Pulmonary artery endothelial cell (primary cell): ENCODE data around the gene VWC2L. TPM values are rescaled to one million over a fixed set of nuclear protein-coding genes. Genes with fewer than 3 reads are reported as not detected.

ENCODE experiments used
- DNase-seq: peaks from one replicate; pipeline ENCODE4 v3.0.0-alpha.2; 2011; ENCODE audit warnings: low read depth, low spot score
- total RNA-seq: library from RNA; depleted of rRNA; stranded (reverse); fragments of >200 nt; gene quantifications from 2 replicates; pipeline ENCODE4 v1.2.3, GENCODE V29; 2014

The VWC2L gene
- total RNA-seq, 1 donor from 2014 or later = not detected

DNA sequence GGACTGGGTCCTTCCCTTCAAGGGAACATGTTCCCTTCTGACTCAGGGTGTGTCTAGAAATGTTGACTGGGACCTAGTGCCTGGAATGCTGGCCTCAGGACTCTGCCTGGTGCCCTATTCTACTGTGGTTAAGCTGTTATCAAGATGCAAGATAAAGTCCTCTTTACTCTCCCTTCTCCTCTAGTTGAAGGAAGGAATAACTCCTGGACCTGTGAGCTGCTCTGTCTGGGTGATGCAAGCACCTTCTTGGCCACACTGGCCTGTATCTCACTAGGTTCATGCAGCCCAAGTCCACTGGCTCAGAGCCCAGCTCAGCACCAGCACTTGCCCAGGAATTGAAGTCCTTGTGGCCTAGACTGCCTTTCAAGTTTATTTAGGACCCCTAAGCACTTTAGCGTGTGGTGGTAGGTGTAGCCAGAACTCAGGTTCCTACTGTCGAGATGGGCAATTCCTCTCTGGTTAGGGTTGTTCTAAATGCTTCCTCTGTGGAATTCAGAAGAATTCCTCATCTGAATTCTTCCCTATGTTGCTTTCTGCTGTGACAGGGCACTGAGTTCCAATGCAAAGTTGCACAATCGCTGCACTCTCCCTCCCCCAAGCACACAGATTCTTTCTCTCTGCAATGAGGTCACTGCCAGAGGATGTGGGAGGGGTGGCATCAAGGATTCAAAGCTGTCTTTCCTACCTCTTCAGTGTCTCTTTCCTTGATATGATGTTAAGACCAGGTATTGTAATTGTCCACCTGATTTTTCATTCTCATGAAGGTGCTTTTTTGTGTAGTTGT lies 54.7 kb downstream of the VWC2L start:
- no peak for DNase-seq

DNA sequence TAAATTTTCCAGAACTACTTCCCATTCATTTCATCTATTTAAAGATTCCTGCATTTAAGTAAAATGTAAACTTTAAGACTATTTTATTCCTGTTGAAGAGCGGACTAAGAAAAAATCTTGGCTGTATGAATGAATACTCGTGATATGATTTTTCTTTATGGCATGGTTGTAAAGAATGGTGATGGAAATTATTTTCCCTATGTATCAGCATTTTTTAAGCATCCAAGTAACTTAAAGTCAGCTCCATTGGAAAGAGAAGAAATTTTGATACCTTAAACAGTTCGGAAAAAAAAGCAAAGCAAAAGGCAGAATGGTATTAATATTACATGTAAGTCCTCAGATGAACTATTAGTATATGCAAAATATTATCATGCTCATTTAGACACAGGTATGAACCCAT lies 58.9 kb downstream of the VWC2L start:
- DNase-seq = no peak

DNA sequence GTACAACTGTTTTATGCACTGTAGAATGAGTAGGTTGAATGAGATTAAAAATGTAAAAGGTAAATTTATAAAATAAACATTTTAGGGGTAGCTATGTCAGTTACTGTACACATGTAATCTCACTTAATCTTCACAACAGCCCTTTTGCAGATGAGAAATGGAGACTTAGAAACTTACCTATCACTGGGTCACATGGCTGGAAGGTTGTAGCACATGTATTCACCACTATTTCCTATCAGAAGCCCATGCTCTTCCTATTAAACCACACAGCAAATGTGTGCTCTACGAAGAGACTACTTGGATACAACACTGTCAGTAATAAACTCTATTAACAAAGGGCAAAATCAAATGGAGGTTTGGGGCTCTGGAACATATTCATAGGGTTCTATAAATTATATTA lies 60.5 kb downstream of the VWC2L start:
- no peak for DNase-seq

DNA sequence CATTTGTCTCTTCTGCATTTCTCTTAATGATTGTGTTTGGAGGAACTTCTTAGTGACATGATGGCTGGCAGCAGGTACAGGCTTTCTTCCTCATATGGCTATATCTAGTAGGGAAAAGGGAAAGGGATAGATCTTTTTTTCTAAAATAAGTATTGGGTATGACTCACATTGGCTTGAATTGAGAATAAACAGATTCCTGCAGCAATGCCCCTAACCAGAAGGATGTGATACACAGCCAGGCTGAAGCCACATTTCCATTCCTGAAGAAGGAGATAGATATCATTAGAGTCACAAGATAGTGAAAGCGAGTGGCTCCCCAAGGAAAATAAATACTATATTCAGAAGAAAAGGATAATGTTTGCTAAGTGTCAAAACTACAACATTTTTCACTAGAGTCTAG lies 61.1 kb downstream of the VWC2L start:
- no peak for DNase-seq

DNA sequence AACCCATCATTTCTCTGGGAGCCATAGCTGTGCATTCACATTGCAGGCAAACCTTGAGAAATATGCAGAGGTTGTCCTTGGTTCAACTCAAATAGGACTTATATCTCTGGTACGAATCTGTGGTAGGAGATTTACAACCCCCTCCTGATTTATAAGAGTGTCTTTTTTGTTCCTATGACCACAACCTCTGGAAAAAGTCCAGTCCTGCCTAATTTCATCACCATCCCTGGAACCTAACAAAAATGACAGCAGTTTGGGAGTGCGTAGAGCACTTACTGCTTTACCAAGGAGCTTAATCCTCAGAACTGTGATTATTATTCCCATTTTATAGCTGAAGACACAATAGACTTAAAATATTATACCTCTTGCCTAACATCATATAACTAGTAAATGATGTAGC lies 66.5 kb downstream of the VWC2L start:
- no peak for DNase-seq

DNA sequence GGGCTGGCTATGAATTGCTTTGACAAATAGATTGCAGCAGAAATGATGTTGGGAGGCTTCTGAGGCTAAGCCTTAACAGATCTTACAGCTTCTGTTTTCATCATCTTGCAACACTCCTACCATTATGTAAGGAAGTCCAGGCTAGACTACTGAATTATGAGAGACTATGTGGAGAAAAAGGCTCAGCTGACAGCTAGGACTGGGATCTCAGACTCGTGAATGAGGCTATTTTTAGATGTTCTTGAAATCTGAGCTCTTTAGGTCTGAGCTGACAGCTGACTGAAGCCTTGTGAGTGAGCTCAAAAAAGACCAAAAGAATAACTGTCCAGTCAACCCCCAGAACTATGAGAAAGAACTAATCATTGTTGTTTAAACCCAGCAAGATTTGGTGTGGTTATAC lies 70.3 kb downstream of the VWC2L start:
- DNase-seq = no peak

DNA sequence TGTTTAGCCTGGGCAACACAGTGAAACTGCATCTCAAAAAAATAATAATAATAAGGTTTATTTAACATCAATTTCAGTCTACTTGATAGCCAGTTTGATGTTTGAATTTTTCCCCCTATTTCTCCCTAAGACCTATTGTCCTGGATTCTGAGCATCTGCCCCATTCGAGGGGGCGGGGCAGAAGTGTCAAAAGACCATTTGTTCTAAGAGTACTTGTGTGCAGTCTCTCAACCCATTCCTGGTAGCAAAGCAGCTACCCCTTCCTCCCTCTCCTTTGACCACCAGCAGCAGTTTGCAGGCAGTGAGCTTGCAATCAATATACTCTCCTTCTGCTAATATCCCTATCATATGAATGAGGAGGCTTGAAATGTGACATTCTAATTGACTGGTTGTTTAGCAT lies 71.9 kb downstream of the VWC2L start:
- no peak for DNase-seq

DNA sequence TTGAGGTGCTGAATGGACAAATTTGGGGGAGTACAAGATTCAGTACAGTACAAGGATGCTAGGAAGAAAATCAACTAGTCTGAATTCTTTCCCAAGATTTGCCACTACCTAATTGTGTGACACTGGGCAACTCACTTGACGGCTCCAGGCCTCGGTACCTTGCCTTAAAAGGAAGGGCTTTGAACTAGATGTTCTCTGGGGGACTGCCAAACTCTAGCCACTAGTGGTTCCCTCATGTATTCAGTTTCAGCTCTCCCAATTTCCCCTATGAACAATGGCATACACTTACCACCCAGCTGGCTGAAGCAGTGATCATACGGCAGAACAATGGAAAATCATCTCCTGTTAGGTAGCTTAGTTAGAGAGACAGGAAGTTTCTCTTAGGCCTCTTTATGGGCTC lies 73.4 kb downstream of the VWC2L start:
- no peak for DNase-seq

DNA sequence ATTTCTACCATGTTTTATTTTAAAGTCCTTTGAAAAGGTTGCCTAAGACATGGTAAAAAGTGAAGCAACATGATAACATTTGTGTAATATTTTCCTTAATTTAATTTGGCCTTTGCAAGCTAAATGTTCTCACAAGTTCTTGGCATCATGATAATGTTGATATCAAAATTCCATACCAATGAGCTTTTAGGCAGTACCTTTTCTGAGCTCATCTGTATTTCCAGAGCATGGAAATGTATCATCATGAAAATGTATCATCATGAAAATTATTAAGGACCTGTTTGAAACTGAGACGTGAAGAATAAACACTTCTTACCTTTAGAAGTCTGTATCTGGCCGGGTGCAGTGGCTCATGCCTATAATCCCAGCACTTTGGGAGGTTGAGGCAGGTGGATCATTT lies 73.8 kb downstream of the VWC2L start:
- DNase-seq = no peak

DNA sequence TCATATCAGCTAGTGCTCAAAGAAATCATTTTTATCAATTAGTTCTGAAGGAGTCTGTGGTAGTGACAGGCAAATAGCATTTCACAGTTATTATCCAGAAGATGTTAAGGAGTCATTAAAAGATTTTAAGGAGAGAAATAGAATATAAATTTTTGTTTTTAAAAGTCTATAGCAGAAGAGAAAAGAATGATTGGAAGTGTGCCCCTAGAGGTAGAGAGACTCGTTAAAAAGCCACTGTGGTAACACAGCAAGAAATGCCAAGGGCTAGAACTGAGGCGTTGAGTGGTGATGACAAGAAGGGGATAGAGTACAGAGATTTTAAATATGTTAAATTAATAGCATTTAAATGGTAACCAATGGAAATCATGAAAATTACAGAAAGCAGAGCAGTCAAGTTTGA lies 78.3 kb downstream of the VWC2L start:
- DNase-seq = no peak

DNA sequence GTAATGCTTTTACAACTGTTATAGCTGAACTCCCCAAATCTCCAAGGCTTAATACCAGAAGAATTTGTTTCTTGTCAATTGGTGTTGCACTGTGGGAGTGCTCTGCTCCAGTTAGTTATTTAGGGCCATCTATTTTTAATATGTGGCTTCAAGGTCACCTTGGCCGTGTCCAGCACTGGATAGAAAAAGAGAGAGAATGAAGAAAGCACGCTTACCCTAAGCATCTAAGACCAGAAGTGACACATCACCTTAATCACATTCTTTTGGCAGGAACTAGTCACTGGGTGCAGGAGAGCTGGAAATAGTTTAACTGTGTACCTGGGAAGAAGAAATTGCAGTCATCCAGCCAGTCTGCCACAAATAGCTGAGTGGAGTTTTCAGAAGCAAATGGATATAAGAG lies 78.8 kb downstream of the VWC2L start:
- DNase-seq = no peak

DNA sequence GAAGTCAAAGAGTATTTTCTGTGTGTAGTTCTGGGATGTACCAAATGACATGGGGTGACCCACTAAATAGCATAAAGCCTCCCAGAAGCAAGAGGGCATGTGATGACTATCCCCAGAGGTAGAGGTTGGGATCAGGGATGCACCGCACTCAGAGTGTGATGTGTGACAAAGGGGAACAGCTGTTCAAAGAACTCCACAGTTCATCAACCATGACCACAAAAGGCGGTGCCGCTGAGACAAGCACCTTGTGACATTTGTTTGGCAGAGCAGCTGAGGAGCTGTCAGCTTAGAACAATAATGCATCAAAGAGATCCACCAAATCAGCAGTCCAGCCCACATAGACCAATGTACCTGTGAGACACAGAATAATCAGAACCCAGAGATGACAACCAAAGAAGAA lies 81.3 kb downstream of the VWC2L start:
- DNase-seq = no peak

DNA sequence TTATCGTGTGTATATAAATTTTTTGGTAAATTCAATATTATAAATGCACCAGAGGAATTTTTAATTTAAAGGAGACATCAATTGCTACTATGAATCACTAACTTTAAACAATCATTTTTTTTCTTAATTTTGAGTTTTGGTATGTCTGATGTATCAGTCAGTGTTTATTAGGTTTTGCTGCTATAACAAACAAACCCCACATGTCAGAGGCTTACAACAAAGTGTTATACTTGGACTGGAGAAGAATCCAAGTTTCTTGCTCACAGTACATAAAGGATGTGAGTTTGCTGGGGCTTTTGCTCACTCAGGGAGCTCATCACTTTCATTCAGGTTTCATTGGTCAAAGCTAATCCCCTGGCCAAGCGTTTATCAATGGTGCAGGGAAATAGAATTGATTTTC lies 81.8 kb downstream of the VWC2L start:
- DNase-seq = no peak

DNA sequence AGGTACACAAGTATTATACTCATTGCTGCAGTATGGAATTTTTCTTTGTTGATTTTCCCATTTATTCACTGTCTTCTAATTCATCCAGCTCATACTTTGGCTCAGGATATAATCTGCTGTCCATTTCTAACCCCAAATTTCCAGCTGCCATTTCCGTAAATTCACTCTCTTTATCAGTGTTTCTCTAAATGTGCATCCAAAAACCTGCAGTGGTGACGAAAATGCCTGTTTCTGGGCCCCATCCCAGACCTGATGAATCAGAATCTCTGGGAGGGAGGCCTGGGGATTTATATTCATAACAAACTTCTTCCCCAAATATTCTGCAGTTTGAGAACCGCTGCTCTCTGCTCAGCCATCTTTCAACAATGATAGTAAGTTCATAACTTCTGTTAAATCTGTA lies 86.6 kb downstream of the VWC2L start:
- DNase-seq = no peak

DNA sequence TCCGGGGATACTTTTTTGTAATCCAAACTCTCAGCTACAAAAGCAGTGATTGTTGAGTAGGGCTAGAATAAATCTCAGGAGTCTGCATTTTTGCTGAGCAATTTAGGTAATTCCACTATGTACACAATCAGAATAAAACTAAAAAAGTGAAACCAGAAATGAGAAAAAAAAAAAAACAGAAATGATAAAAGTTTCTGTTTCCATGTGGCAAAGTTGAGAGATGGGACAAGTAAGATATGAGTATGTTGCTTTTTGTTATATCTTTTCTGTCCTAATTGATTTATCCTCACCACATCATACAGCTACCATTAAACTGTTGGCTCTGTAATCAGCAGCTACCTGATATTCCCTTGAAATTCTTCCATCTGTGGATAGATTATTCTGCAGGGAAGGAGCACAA lies 92.7 kb downstream of the VWC2L start:
- no peak for DNase-seq

DNA sequence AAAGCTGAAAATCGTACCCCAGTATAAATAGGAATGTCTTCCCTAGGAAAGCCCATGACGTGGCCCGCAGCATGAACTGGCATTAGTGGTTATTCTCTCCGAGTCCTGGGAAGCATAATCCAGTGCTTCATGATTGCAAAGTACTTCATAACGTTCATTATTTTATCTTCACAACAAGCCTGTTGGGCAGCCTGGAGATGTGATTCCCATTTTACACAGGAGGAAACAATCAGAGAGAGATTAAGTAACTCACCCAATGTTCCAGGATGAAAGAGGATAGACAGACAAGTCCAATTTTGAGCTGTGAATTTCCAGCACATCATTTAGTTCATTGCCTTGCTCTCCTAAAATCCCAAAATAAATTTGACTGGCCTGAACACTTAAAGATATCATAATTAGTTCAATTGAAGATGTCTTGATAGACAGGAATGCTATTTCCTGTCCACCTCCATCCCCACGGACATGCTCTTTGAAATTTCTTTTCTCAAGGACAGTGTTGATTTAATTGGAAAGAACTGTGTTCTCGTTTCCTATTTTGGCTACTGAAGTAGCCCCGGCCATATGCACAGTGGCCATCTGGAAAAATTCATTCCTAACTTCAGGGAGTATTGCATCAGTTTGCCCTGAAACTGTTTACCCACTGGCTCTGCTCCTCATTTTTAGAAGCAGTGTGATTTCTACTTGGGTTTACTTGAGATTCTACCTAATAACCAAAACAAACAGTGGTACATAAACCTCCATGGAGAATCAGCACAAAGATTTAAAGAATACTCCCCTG lies 93.9 kb downstream of the VWC2L start:
- no peak for DNase-seq

DNA sequence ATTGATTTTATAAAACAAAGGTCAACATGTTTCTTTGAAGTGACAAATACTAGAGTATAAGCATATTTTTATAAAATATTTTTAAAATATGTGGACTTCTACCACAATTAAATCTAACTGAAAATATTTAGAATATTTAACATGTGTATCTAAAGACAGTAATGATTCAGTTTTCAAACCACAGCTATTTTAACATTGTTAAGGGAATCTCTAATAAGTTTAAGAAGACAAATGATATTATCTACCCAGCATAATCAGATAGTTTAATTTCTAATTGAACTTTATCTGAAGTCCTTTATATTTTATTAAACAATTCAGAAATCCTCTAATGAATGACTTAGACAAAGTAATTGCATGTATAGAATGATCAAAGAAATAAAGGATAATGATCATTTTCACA lies 96.2 kb downstream of the VWC2L start:
- DNase-seq = no peak

DNA sequence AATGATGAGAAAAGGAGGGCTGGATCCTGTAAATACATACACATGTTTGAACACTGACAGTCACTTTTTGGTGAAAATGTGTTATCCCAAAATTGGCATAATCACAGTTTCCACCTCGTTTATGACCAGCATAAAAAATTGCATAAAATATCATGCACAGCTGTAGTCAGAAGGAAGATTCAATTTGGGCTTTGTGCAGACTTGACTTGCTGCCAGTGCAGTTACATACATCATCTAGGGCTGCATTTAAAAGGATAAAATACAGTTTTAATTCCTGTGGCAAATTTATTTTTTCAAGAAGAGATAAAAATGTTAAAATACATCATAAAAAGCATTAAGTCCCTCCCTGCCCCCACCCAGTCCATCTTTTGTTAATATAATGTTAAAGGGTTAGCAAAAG lies 103.8 kb downstream of the VWC2L start:
- DNase-seq = no peak

DNA sequence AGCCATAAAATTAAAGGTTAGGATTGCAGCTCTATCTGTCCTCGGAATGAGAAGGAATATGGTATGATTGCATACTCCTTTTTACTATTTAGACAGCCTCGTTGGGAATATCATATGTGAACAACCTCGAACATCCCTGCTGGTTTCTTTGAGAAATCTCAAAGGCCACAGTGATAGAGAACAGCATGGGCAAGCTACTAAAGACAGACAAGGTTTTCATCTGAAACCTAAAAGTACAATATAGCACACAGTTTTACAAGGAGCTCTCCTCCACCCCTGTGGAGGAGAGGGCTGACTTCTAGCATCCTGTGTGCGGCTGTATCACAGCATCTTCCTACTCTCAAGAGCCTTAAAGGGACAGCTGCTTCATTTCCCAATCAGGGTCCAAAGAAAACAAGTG lies 104.3 kb downstream of the VWC2L start:
- DNase-seq = no peak

DNA sequence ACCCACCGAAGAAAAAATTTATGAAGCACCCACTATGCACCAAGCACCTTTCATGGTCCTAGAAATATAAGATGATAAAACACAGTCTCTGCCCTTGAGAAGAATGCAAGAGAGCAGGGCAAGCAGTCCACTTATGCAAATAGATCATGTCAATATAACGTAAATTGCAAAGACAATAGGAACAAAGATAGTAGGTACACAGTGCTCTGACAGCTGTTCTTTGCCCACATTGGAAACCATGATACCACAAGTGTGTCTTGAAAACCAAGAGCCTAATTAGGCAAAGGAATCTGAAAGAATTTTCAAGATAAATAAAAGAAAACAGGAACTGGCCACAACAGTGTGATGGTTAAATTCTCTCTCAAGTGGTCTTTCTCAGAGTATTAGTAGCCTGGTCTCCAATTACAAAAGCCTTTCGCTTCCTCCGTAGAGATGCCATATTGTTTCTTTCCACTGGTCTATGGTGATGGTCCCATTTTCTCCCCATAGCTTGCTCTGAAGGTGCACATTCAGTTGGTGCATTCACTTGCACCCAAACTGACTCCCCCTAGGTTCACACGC lies 108.5 kb downstream of the VWC2L start:
- no peak for DNase-seq

DNA sequence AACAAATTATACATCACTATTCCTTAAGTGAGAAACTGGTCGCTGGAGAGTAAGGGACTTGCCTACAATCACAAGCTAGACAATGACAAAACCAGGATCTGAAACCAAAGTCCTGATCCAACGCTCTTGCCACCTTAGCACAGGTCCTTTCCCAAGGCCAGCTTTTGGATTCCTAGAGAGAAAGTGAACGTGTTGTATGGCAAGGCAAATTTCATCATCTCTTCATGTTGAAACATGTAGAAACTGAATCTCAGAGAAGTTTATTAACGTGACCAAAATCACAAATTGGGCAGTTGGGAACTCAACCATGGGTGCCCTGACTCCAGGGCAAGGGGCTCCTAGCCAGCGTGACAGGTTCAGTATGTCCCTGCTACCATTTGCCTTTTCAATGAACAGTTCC lies 118.2 kb downstream of the VWC2L start:
- no peak for DNase-seq

DNA sequence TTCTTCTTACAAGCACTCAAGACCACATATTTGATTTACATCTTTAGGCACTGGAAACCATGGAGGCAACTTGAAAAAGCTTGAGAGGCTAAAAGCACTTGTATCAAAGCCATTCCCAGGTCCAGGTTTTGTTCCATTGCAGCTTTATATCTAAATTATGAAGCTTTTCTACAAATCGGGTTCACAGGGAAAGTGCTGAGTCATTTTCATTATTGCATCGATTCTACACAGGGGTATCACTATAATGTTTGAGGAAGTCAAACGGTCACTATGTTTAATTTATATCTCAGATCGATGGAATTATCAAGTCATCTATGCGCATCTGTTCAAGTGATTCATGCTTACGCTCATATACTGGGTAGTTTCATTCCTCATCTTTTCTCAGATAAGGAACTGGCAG lies 118.7 kb downstream of the VWC2L start:
- no peak for DNase-seq

DNA sequence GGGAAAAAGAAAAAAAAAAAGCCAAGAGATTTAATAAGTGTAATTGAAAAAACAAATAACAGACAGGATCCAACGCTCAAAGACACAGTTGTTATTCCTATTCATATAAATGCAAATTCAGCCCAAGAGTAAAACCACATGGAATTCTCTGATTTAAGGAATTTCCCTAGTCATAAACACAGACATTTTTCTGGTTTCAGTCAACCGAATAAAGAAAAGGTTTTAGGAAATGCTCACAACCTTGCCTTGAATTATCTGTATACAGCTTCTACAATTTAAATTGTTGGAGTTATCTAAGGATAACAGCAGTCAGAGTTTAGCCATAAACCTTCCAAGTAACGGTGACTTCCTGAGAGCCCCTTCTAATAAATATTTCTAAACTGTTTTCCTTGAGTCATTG lies 122.7 kb downstream of the VWC2L start:
- DNase-seq = no peak
